ENCODE measurements around the gene NARF.
"Not testable (repeated sequence)": the region's sequence is repeated elsewhere in the genome, so short reads cannot be mapped to it uniquely, and the experiment has no call there.

Gene NARF

DNA sequence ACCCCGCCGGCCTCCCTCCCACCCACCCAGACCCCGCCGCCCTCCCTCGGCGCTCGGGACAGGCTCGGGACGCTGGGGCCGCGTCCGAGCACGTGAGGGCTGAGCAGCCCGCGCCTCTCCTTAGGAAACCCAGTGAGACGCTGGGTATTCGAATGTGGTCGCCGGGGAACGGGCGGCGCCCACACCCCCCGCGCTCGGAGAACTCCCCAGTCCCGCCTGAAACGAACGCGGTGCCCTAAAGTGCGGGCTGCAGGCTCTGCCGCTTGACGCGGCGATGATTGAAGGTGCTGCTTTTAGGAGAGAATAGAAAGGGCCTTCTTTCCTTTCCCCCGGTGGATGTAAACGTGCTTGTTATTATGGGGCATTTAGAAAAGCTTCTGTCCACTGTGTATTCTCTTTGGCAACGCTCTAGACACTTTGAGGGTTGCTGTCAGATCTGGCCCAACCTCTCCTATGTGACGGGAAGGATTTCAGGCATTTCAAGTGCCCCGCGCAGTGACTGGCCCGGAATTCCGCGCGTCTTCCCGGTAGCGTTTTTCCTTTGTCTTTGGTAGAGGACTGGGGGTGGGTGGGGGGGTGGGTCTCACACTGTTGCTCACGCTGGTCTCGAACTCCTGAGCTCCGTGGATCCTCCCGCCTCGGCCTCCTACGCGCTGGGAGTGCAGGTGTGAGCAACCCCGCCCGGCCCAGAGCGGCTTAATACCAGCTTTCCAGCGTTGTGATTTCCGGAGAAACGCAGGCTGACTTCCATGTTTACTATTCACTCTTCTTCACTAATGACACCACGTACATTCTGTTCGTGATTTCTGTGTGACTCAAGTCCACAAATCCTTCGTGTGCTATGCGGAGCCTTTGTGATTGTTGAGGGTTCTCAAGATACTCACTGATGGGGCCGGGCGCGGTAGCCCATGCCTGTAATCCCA, 39.2 kb downstream of the NARF start:
- peak; percentile 72 for DNase-seq (ENCODE audit: low read depth)
- peak overlapping the region; percentile 52 for H3K4me3 ChIP-seq (ENCODE audit: control insufficient read depth, low read depth, low read length)
- TF ChIP-seq, protein P1, sequence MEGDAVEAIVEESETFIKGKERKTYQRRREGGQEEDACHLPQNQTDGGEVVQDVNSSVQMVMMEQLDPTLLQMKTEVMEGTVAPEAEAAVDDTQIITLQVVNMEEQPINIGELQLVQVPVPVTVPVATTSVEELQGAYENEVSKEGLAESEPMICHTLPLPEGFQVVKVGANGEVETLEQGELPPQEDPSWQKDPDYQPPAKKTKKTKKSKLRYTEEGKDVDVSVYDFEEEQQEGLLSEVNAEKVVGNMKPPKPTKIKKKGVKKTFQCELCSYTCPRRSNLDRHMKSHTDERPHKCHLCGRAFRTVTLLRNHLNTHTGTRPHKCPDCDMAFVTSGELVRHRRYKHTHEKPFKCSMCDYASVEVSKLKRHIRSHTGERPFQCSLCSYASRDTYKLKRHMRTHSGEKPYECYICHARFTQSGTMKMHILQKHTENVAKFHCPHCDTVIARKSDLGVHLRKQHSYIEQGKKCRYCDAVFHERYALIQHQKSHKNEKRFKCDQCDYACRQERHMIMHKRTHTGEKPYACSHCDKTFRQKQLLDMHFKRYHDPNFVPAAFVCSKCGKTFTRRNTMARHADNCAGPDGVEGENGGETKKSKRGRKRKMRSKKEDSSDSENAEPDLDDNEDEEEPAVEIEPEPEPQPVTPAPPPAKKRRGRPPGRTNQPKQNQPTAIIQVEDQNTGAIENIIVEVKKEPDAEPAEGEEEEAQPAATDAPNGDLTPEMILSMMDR (conservative IDR thresholded peaks at IDR 0.05; ENCODE audit: control insufficient read depth, insufficient read depth, low read depth, low read length), result no peak

DNA sequence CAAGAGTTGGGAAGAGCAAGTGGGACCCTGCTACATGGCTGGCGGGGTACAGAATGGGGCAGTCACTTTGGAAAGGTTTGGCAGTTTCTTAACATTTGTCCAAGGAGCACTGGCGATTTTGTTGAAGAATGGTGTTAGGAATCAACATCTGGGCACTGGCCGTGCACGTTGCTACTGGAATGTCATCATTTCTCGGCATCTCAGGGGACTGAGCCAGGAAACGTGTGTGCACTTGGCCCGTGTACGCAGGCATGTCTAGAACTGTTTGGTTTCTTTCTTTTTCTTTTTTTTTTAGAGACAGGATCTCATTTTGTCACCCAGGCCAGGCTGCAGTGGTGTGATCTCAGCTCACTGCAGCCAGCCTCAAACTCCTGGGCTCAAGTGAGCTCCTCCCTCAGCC, 43.7 kb downstream of the NARF start:
- peak; percentile 64 for DNase-seq (ENCODE audit: low read depth)
- TF ChIP-seq, protein P1 (conservative IDR thresholded peaks at IDR 0.05; ENCODE audit: control insufficient read depth, insufficient read depth, low read depth, low read length), result no peak
- no peak overlapping the region for H3K4me3 ChIP-seq (ENCODE audit: control insufficient read depth, low read depth, low read length)

DNA sequence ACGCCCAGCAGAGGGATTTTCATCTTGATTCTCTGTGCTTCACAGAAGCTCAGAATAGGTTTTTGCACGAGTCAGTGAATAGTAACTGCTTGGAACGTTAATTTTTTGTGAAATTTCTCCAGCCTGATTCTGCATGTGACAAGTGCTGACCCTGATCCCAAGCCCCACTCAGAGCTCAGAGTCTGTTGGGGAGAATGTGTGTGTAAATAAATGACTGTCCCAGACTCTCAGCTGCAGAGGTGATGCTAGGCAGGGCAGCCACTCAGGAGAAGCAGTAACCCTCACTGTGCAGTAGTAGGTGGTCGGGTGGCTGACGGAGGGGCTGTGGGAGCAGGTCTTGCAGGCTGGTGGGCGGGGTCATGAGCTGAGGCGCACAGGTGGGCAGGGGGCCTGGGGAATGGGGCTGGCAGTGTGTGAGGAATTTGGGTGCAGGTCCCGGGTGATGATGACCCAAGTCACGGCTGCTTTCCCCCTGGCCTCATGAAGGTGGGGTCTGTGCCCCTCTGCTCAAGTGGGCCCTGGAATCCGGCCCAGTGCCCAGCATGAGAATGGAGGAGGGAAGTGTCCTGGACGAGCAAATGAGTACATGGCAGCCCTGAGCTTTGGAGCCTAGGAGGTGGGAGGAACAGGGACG, 44.7 kb downstream of the NARF start:
- TF ChIP-seq, protein P1 (conservative IDR thresholded peaks at IDR 0.05; ENCODE audit: control insufficient read depth, insufficient read depth, low read depth, low read length), result no peak
- H3K4me3 ChIP-seq (ENCODE audit: control insufficient read depth, low read depth, low read length), result no peak overlapping the region

DNA sequence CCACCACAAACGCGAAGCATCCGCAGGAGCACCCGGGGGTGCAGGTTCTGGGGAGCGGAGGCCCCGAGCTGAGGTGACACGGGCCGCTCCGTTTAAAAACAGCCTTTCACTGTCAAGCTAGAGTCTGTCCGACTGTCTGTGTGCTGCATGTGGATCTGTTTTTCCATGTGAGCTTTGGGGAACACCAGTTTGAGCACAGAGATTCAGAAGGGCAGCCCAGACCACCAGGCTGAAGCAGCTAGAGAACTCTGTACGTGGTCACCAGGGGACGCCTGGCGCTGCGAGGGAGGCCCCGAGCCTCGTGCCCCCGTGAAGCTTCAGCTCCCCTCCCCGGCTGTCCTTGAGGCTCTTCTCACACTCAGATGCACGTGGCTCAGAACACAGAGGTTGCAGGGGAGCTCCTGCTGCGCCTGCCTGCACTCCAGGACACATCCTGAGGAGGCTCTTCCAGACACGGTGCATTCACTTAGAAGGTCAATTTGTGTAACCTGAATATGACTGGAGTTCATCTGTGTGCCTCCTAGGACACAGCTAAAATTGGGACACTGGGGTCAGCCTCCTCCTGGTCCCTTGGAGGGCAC, 45.3 kb downstream of the NARF start:
- H3K4me3 ChIP-seq (ENCODE audit: control insufficient read depth, low read depth, low read length), result no peak overlapping the region
- TF ChIP-seq, protein P1 (conservative IDR thresholded peaks at IDR 0.05; ENCODE audit: control insufficient read depth, insufficient read depth, low read depth, low read length), result no peak
- no peak for DNase-seq (ENCODE audit: low read depth)

More for the DNA sequence above, 44.7 kb downstream of the NARF start:
- DNase-seq (ENCODE audit: low read depth), result no peak

DNA sequence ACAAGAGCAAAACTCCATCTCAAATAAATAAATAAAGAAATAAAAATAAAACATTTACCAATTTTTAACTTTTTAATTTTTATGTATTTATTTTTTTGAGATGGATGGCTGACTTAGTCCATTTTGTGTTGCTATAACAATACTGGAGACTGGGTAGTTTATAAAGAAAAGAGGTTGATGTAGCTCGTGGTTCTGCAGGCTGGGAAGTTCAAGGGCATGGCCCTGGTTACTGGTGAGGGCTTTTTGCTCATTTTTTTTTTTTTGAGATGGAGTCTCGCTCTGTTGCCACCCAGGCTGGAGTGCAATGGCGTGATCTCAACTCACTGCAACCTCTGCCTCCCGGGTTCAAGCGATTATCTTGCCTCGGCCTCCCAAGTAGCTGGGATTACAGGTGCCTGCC, 46.8 kb downstream of the NARF start:
- no peak for DNase-seq (ENCODE audit: low read depth)
- TF ChIP-seq, protein P1 (conservative IDR thresholded peaks at IDR 0.05; ENCODE audit: control insufficient read depth, insufficient read depth, low read depth, low read length), result no peak
- no peak overlapping the region for H3K4me3 ChIP-seq (ENCODE audit: control insufficient read depth, low read depth, low read length)

DNA sequence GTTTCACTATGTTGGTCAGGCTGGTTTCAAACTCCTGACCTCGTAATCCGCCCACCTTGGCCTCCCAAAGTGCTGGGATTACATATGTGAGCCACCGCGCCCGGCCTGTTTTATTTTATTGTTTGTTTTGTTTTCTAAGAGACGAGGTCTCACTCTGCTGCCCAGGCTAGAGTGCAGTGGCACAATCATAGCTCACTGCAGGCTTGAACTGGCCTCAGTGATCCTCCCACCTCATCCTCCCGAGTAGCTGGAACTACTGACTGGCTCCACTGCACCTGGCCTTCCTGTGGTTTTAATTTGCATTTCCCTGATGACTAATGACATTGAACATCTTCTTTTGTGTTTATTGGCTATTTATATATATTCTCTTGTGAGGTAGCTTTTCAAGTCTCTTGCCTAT, 47.9 kb downstream of the NARF start:
- H3K4me3 ChIP-seq (ENCODE audit: control insufficient read depth, low read depth, low read length); DNase-seq (ENCODE audit: low read depth): not testable (repeated sequence)

DNA sequence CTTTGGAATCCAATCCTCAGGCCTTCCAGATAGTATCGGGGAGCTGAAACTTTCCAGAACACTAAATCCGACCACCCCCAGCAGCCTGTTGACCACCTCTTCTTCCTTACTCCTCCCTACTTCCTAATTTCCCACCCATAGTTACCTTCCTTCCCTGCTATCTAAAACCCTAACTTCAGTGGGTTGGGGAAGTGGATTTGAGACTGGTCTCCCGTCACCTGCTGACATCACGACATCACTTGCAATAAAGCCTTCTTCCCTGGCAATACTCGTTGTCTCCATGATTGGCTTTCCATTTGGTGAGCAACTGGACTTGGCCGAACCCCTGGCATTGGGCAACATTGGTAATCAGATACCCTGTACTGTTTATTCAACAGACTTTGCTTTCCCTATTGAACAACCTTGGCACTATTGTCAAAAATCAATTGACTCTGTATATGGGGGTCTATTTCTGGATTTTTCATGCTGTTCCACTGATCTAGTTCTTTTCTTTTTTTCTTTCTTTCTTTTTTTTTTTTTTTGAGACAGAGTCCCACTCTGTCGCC, 49.2 kb downstream of the NARF start:
- H3K4me3 ChIP-seq (ENCODE audit: control insufficient read depth, low read depth, low read length), result no peak overlapping the region
- TF ChIP-seq, protein P1 (conservative IDR thresholded peaks at IDR 0.05; ENCODE audit: control insufficient read depth, insufficient read depth, low read depth, low read length), result no peak
- DNase-seq (ENCODE audit: low read depth), result no peak

DNA sequence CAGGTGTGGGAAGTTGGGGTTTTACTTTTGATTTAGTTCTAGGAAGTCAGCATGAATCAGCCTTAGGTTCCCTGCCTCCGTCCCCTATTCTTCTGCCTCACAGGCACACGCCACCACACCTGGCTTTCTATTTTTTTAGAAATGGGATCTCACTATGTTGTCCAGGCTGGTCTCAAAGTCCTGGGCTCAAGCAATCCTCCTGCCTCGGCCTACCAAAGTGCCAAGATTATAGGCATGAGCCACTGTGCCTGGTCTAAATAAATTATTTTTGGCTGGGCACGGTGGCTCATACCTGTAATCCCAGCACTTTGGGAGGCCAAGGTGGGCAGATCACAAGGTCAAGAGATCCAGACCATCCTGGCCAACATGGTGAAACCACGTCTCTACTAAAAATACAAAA, 53.1 kb downstream of the NARF start:
- DNase-seq (ENCODE audit: low read depth); H3K4me3 ChIP-seq (ENCODE audit: control insufficient read depth, low read depth, low read length): not testable (repeated sequence)

DNA sequence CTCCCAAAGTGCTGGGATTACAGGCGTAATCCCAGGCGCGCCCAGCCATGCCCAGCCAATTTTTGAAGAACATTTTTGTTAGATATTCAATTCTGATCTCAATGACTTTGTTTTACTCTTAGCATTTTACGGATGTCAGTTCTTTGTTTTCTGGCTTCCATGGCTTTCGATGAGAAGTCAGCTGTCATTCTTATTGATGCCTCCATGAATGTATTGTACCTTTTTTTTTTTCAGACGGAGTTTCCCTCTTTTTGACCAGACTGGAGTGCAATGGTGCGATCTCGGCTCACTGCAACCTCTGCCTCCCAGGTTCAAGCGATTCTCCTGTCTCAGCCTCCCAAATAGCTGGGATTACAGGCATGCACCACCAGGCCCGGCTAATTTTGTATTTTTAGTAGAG, 55.3 kb downstream of the NARF start:
- DNase-seq (ENCODE audit: low read depth); H3K4me3 ChIP-seq (ENCODE audit: control insufficient read depth, low read depth, low read length): not testable (repeated sequence)

Data from fibroblast of mammary gland (primary cell).